HG02981 (cell line): ENCODE data around the gene CCNL2.
A peak's percentile ranks its signal among the peaks of the same experiment; 100 is the strongest.

Experiments
- ATAC-seq: cut with Tn5 transposase; IDR thresholded peaks from one replicate; pipeline ENCODE4 v1.9.1; 2021; ENCODE audit warnings: mild to moderate bottlenecking, moderate library complexity; ENCODE audit not compliant: unreplicated experiment

The CCNL2 gene

DNA sequence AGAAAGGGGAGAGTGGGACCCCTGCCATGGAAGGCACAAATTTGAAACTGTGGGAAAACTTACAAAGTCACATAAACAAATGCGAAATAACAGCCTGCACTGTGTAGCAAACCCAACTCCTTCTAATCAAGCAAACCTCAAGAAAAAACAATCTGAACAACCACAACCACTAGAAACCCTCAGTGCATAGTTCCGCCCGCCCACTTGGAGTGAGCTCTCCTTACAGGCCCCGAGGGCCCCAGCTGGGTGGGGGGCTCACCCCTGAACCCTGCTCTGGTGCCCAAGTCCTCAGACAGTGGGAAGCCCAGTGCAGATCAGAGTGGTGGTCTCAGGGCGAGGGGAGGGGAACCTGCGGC, 39.8 kb downstream of the CCNL2 start:
- ATAC-seq, result no peak

DNA sequence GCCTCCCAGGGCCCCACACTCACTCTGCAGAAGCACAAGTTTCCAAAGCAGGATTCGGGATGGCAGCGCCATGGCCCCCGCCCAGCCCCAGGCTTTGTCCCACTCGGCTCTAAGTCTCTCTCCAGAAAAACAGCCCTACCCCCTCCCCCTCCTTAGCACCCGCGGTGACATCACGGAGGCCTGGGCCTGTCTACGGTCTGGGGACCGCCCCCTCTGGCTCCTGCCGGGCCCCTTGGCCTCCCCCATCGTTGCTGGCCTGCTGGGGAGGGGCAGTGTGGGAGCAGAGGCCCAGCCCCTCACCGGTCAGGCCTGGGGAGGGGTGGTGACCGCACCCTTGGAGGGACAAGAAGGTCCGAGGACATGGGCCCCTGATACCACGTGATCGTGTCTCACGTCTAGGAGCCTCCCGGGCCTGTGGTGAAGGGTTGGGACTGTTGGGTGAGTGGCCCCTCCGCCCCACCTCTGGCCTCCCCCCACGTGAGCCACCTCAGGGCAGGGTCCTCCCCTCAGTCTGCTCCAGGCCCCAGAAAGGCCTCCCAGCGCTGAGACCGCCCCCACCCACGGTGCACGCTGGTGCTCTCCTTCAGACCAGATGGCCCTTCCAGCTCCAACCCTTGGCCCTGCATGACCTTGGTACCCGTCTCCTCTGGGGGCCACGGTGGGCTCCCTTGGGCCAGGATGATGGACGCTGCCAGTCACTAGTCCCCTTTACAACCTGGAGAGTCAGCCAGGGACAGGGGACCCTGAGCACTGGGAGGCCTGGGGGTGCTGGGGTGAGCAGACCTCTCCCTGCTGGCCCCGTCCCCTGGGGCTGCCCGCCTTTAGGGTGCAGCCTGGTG, 40.5 kb downstream of the CCNL2 start, which contains the start of gene MXRA8:
MXRA8 (minus strand) TSS at position 123 of the 839 bp plus-strand sequence; CDS start at position 72, 51 bp downstream.
- no peak for ATAC-seq

DNA sequence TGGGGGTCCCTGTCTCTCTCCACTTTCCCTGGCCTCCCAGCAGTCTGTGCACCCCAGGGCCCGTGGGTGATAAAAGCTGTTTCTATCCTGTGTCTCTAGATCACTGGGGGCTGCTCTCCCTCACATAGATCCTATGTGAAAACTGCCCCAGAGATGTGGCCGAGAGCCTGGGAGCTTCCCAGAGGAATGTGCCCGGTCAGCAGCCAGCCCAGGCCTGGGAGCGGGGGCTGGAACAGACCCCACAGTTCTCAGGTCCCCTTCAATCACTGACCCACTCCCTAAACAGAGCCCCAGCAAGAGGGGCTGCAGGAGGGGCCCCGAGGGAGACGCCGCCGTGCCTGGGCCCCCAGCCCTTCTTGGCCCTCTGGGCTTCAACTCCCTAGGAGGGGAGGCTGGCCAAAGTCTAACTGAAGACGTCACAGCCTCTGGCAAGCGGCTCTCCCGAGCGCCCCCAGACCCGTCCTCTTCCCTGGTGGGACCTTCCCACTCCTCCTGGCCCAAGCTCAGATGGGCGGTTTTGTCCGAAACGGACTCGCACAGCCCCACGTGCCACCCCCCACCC, 41.2 kb downstream of the CCNL2 start:
- ATAC-seq, result no peak

DNA sequence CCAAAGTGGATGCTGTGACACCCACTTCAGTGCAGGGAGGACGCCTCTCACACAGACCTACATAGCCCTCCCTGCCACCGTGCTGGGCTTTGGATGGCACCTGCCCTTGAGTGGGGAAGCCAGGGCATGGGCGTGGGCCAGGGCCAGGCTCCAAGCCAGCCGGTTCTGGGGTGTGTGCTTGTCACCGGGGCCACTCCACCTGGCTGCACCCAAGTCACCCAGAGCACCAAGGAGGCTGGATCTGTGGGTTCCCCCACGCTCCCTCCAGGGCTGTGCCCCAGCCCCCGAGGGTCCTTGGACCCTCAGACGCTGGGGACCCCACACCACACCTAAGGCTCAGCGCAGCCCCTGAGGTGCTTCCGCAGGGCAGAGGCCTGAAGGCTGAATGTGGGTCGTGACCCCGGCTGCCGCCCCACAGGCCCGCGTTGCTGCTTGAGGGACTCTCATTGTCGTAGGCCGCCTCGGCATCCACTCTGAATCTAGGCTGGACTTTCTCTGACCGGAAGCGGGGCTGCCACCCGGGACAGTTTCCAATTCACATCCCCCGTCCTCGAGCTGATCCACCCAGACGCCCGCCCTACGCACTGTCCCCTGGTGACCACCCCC, 42.2 kb downstream of the CCNL2 start:
- no peak for ATAC-seq

DNA sequence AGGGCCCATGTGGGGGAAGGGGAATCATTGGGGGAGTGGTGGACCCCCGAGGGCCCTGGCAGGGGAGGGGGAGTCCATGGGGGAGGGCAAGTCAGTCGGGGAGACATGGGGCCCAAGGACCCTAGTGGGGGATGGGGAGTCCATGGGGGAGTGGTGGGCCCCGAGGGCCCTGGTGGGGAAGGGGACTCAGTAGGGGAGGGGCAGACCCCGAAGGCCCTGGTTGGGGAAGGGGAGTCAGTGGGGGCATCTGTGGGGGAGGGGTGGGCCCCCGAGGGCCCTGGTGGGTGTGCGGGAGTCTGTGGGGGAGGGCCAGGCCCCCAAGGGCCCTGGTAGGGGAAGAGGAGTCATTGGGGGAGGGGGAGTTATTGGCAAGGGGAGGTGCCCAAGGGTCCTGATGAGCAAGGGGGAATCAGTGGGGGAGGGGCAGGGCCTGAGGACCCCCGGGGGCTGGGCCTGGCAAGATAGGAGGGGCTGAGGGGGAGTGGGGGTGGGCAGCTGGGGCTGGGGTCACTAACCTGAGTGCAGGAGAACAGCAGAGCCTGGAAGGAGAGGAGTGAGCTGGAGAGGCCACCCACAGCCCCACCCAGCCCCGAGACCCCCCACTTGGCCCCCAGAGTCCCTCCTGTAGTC, 42.9 kb downstream of the CCNL2 start:
- no peak for ATAC-seq

DNA sequence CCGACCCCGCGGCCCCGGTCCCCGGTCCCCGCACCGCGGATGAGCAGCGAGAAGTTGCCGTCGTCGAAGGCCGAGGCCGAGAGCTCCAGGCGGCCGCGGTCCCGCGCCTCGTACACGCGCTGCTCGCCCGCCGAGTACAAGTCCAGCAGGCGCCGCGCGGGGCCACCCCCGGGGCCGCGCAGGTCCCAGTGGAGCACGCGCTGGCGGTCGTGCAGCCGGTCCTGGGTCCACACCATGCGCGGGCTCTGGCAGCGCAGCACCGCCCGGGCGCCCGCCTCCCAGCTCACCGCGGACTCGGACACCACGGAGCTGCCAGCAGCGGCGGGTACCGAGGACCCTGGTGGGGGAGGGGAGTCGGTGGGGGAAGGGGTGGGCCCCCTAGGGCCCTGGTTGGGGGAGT, 43.7 kb downstream of the CCNL2 start:
- no peak for ATAC-seq

DNA sequence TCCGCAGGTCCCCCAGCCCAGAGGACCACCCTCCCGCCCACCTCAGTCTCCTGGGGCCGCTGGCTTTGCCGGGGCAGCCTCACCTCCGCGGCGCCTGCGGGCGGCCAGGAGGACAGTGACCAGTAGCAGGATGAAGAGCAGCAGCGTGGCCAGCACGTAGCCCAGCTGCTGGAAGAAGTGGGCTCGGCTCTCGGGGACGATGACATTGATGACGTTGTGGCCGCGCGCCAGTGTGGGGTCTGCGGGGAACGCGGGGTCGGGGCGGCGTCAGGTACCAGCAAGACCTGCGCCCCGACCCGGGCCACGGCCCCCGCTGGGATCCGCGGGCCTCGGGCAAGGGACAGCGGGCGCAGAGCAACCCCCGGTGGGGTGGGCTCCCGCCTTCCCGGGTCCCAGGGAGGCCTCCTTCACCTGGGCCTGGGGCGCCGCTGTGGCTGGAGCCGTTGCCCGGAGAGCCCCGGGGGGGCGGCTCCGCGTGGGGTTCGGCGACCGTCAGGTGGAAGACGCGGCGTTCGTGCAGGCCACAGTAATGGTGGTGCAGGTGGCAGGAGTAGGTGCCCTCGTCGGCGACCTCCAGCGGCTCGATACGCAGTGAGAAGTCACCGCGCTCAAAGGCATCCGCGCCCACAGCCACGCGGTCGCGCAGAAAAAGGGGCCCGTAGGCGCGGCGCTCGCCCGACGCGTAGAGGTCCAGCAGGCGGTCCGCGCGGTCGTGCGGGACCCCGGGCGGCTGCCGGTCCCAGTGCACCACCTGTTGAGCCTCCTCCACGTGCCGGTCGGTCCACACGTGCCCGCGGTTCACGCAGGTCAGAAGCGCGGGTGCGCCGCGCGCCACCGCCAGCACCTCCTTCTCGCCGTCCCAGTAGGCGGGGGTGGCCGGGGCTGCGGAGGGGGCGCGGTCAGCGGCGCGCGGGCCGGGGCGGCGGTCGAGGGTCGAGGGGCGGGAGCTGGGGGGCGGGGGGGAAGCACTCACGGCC, 44.6 kb downstream of the CCNL2 start:
- ATAC-seq, result no peak

DNA sequence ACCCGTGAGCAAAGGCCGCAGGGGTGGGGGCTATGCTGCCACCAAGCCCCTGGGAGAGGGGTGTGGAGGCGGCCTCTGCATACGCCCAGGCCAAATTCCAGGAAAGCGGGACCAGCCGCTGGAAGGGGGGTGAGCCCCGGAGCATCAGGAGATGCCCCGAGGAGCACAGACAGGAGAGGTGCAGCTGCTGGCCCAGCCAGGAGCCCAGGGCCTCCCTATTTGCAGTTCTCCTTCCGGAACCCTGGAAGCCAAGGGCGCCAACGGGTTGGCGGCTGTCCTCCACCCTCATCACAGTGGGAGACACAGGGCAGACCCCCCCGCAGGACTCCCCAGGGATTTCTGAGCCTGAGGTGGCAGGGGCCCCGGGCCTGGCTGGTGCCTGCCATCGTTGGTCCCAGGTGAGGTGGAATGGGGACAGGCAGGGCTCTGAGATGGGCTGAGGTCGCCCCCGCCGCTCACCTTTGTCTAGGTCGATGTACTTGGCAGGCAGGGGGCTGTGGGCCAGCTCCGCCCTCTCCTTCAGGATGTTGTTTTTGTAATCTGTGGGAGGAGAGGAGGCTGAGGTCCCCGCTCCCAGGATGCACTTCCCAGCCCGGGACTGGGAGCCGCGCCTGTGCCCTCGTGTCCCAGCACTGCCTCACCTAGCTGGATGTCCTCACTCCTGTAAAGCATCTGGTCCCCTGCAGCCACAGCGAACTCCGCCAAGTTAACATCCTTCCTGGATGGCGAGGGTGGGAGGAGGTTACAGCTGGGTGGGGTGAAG, 45.6 kb downstream of the CCNL2 start:
- ATAC-seq, result no peak

DNA sequence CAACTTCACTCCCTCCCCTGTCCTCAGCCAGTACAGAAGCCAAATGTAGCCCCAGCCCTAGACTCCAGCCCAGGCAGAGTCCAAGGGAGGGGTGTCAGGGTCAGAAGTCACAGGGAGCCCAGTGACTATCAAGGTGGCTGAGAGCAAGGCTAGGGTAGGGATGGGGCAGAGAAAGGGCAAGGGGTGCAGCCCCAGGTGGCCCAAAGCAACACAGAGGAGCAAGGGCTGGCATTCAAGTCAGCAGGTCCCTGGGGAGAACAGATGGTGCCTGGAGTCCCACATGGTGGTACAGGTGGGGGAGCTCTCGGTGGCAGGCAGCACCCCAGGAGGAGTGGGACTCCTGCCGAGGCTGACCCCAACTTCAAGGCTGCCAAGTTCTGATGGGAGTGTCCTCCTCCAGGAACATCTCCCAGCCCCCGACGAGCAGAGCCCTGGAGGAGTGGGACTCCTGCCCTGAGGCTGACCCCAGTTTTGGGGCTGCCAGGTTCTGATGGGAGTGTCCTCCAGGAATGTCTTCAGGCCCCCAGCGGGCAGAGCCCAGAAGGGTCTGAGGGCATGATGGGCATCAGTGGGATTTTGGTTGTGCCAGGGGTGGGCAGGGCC, 46.2 kb downstream of the CCNL2 start:
- no peak for ATAC-seq

DNA sequence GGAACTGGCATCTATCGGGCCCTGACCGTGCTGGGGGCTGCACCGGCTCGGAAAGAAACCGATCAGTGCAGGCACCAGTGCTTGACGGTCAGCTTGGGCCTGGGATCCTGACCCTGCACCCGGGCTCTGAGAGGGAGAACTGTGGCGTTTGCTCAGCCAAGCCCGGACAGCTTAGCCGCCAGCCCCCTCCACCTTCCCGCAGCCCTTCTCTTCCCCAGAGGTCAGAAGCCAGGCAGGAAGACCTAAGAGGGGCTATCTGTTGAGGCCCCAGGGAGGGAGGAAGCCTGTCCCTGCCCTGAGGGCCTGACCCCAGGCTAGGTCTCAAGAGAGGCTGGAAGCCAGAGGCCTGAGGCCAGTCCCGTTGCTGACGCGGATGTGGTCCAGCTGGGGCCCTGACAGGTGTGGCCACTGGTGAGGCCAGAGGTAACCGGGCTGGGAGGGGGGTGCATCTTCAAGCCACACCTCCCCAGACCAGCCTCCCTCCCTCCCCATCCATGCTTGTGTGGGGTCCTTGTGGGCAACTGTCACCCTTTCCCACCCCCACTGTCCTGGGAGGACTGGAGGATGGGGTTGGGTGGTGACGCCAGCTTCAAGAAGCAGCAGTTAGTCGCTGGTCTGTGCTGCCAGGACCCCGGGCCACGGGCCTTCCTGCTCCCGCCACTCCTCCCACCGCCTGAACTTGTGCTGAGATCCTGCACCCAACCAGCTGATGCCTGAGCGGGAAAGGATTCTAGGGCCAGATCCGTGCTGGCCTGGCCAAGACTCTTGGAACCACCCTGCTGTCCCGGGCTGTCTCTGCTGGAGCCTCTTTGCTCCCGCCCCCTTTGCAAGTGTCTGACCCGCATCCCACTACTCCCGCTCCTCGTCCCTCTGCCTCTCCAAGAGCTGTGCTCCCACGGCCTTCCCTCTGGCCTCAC, 47.4 kb downstream of the CCNL2 start:
- ATAC-seq, result no peak

DNA sequence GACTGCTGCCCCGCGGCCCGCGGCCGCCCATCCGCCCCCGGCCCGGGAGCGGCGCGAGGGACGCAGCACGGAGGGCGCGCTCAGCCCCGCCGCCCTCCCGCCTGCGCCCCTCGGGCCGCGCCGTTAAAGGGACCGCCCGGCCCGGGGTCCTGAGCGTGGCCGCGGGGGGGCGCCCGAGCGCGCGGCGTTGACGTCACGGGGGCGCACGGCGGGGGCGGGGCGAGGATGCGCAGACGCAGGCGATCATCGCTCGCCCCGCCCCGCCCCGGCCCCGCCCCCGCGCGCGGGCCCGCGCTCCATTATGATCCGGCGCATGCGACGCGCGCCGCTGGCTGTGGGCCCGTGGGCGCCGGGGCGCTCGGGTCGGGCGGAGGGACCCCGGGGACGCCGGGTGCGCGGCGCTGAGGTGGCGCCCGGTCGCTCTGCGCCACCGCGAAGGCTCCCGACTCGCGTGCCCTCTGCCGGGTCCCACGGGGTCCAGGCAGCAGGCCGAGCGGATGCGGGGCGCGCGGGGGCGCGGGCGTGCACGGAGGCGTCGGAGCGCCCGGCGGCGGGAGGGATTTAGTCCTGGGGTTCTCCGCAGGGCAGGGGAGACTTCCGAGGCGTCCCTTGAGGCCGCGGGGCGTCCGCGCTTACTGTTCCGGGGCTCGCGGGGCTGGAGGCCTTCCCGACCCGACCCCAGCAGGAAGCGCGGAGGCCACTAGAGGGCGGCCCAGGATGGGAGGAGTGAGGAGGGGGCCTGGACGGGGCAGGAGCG, 49.7 kb downstream of the CCNL2 start, which contains the start of gene DVL1:
DVL1 (minus strand) TSS at position 163 of the 757 bp plus-strand sequence. CDS start 353 bp downstream, outside the sequence.
- peak; percentile 64 for ATAC-seq

DNA sequence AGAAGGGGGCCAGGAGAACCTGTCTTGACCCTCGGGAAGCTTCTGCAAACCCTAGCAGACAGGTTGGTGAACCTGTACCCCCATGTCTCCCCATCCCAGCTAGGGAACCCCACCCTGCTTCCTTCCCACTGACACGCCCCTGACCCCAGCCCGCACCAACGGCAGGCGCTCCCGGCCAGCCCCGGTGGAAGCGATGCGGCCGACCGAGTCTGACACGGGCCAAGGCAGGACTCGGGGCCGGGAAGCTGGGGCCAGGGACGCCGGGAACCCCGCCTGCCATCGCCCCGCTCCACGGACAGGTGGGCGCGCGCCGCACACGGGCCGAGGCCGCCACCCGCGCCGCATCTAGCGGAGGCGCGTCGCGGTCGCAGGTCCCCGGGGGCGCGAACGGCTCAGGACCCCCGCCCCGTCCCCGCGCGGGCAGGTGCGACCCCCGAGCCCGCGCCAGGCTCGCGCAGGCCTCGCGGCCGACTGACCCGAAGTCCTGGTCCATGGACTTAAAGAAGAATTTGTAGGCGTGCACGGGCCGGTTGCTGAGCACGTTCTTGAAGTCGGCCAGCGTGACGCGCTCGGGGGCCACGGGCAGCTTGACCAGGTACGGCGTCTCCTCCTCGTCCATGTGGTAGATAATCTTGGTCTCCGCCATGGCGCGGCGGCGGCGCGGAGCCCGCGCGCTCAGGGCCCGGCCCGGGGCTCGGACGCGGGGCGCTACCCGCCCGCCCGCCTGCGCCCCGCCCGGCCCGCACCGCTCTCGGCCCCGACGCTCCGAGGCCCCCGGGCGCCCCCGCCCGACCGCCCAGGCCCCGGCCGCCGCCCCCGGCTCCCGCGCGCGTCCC, 50.5 kb downstream of the CCNL2 start:
- ATAC-seq, result peak; percentile 23

DNA sequence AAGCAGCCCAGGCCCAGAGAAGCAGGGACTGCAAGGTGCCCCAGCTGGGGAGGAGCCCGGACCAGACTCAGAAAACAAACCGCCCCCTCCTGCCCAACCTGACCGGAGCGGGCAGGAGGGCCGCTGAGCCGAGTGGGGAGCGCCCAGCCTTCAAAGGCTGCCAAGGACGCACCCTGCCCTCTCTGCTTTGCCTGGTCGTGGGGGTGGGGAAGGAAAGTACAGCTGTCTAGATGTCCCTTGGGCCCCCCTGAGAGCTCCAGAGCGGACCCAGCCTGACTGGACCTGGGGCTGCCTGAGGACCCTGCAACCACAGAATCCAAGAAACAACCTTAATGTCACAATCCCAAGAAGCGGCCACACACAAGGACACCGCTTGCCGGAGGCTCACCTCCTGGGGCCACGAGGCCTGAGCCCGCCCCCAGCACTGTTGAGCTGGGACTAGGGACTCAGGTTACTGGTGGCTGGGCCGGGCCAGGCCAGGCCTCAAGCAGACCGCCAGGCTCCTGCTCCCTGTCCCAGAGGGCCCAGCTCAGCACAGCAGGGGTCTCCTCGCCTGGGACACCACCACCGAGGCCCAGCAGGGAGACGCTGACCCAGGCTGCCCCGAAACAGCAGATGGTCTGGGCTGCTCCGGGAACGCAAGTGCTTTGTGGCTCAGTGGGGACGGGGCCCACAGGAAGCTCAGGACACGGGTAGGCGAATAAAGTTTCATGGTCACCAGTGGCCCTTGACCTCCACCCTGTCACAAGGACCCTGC, 51.3 kb downstream of the CCNL2 start:
- no peak for ATAC-seq

DNA sequence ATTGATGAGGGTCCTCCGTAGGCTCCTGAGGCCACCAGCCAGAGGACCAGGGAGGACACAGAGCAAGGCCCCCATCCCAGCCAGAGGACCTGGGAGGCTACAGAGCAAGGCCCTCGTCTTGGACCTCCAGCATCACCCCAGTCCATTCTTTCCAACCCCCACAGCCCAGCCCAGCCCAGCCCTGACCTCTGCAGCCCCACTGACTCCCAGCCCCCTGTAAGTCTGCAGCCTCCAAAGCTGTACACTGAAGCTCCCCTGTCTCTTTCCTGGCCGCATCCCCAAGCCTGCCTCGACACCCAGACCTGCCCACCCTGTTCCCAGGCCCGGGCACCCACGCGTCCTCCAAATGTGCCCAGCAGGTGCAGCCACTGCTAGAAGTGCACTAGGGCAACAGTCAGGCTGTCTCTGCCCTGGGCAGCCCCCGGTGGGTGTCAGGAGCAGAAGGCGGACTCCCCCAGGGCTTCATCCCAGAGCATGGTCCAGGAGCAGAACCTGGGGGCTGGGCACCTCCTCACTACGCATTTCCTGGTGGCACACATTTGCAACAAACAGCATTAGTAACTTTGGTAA, 52.0 kb downstream of the CCNL2 start:
- no peak for ATAC-seq

DNA sequence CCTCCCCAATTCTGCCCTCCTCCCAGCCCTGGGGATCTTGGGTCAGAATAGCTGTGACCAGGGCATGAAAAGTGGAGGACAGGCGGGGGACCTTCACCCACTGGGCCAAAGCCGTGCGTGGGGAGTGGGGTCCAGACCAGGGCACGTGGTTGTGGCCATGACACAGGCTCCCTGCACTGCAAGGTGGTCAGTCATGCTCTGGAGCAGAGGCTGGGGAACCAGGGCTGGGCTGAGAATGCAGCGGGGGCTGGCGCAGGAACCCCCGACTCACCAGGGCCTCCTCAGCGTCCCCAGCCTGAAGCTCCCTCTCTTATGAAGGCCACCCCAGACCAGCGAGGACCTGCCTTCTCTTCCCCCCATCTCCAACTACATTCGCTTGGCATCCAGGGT, 52.6 kb downstream of the CCNL2 start:
- no peak for ATAC-seq
